ENCODE data around the gene UBE2J1. TPM values are rescaled to one million over a fixed set of nuclear protein-coding genes. Genes with fewer than 3 reads are reported as not detected.

UBE2J1 gene
- total RNA-seq, 1 donor = 83.2 TPM

DNA sequence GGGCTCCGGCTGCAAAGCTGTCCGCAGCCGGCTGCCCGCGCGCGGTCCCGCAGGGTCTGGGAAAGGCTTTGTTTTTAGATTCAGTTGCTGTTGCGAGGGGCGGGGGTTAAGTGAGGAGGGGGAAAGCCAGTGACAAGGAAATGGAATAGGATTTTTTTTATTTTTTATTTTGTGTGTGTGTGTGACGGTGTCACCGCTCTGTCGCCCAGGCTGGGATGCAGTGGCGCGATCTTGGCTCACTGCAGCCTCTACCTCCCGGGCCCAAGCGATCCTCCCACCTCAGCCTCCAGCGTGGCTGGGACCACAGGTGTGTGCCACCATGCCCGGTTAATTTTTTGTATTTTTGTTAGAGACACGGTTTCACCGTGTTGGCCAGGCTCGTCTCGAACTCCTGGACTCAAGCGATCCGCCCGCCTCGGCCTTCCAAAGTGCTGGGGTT lies 615 bp upstream of the UBE2J1 start:
- Histone ChIP-seq H3K27me3 (ENCODE audit: insufficient read depth, low read length) (no peaks in the 10 kb centered on the region), H3K9me3 (ENCODE audit: low read depth, low read length) (no peaks in the 10 kb centered on the region), H3K4me3 (ENCODE audit: low read length) (peak overlapping the region; percentile 86), H3K4me1 (ENCODE audit: insufficient read depth, low read length) (peaks cover 57% of the 10 kb centered on the region)

GRCh38 chr6:89351671-89352277 lies 748 bp downstream of the UBE2J1 start:
- H3K27me3 ChIP-seq (ENCODE audit: insufficient read depth, low read length) = no peaks in the 10 kb centered on the region
- peaks cover 58% of the 10 kb centered on the region for H3K4me1 ChIP-seq (ENCODE audit: insufficient read depth, low read length)
- H3K4me3 ChIP-seq (ENCODE audit: low read length) = peak overlapping the region; percentile 86
- H3K9me3 ChIP-seq (ENCODE audit: low read depth, low read length) = no peaks in the 10 kb centered on the region

- Histone ChIP-seq H3K4me3 (ENCODE audit: low read length) (peak overlapping the region; percentile 86), H3K27me3 (ENCODE audit: insufficient read depth, low read length) (no peaks in the 10 kb centered on the region), H3K9me3 (ENCODE audit: low read depth, low read length) (no peaks in the 10 kb centered on the region), H3K4me1 (ENCODE audit: insufficient read depth, low read length) (peaks cover 59% of the 10 kb centered on the region)
Observed at GRCh38 chr6:89350281-89350966, 2.1 kb downstream of the UBE2J1 start.

DNA sequence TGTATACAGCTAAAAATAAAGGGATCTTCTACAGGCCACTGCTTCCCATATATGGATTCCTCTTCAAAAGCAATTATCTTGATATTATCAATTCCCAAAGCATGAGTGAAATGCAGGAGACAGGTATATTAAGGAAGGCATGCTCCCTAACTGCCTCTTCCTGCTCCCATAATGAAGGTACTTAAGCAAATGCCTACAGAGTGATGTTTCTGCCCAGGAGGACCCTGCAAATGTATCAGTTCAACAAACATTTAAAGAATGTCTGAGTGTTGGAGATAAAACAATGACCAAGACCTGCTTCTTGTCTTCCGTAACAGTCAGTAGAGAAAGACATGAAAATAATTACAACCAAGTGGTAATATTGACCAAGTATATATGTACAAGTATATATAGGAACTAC lies 4.2 kb downstream of the UBE2J1 start:
- Histone ChIP-seq H3K4me1 (ENCODE audit: insufficient read depth, low read length) (peaks cover 58% of the 10 kb centered on the region), H3K9me3 (ENCODE audit: low read depth, low read length) (no peaks in the 10 kb centered on the region), H3K4me3 (ENCODE audit: low read length) (no peak overlapping the region), H3K27me3 (ENCODE audit: insufficient read depth, low read length) (no peaks in the 10 kb centered on the region)

DNA sequence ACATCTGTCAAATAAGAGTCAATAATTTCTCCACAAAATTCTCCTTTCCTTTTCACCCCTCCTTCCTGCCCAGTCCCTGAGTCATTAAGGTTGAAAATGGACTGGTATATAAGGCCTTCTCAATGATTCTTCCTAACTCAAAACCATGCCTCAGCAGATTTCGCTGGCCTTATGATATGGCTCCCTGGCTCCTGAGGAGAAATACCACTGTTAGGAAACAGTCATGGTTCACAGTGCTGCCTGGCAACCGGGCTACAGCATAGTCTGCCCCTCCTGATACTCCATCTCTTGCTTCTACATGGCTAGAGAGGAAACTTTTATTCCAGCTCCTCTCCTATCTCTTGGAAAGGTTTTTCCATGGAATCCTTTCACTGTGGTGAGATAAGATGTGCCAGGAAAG lies 4.7 kb downstream of the UBE2J1 start:
- Histone ChIP-seq H3K27me3 (ENCODE audit: insufficient read depth, low read length) (no peaks in the 10 kb centered on the region), H3K9me3 (ENCODE audit: low read depth, low read length) (no peaks in the 10 kb centered on the region), H3K4me1 (ENCODE audit: insufficient read depth, low read length) (peaks cover 55% of the 10 kb centered on the region), H3K4me3 (ENCODE audit: low read length) (no peak overlapping the region)

DNA sequence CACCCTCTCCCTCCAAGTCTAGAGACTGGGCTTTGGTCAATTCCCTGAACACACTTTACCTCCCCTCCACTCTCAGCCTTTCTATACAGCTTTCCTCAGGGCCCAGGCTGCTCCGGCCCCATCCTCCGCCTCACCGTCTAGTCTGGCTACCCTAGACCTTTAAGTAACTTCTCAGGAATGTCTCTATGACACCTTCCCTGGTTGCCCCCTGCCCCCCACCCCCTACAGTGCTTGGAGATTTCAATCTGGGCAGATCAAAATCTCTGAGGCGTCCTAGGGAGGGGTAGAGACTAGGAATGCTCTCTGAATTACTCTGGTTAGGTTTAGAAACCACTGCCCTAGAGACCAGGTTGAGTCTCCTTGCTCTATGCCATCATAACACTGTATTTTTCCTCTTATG lies 6.1 kb downstream of the UBE2J1 start:
- peaks cover 55% of the 10 kb centered on the region for H3K4me1 ChIP-seq (ENCODE audit: insufficient read depth, low read length)
- no peaks in the 10 kb centered on the region for H3K27me3 ChIP-seq (ENCODE audit: insufficient read depth, low read length)
- no peak overlapping the region for H3K4me3 ChIP-seq (ENCODE audit: low read length)
- no peaks in the 10 kb centered on the region for H3K9me3 ChIP-seq (ENCODE audit: low read depth, low read length)

DNA sequence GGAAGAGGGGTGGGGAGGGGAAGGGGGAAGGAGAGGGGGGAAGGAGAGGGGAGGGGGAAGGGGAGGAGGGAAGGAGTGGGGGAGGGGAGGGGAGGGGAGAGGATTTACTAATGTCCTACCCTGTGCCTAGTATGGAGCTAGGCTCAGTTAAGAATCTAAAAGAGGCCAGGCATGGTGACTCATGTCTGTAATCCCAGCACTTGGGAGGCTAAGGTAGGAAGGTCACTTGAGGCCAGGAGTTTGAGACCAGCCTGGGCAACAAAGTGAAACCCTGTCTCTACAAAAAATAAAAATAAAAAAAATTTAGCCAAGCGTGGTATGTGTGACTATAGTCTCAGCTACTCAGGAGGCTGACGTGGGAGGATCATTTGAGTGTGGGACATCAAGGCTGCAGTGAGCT lies 13.0 kb downstream of the UBE2J1 start:
- Histone ChIP-seq H3K4me1 (ENCODE audit: insufficient read depth, low read length) (peaks cover 1% of the 10 kb centered on the region), H3K27me3 (ENCODE audit: insufficient read depth, low read length) (no peaks in the 10 kb centered on the region), H3K9me3 (ENCODE audit: low read depth, low read length) (no peaks in the 10 kb centered on the region), H3K4me3 (ENCODE audit: low read length) (no peak overlapping the region)

GRCh38 chr6:89335164-89335563 lies 17.4 kb downstream of the UBE2J1 start:
- Histone ChIP-seq H3K4me1 (ENCODE audit: insufficient read depth, low read length) (no peaks in the 10 kb centered on the region), H3K9me3 (ENCODE audit: low read depth, low read length) (no peaks in the 10 kb centered on the region), H3K4me3 (ENCODE audit: low read length) (no peak overlapping the region), H3K27me3 (ENCODE audit: insufficient read depth, low read length) (no peaks in the 10 kb centered on the region)

GRCh38 chr6:89330910-89331309 lies 21.6 kb downstream of the UBE2J1 start:
- Histone ChIP-seq H3K27me3 (ENCODE audit: insufficient read depth, low read length) (no peaks in the 10 kb centered on the region), H3K4me3 (ENCODE audit: low read length) (no peak overlapping the region), H3K9me3 (ENCODE audit: low read depth, low read length) (no peaks in the 10 kb centered on the region), H3K4me1 (ENCODE audit: insufficient read depth, low read length) (no peaks in the 10 kb centered on the region)

GRCh38 chr6:89328976-89329375 lies 23.5 kb downstream of the UBE2J1 start:
- H3K9me3 ChIP-seq (ENCODE audit: low read depth, low read length) = no peaks in the 10 kb centered on the region
- H3K4me1 ChIP-seq (ENCODE audit: insufficient read depth, low read length) = peaks cover 4% of the 10 kb centered on the region
- no peaks in the 10 kb centered on the region for H3K27me3 ChIP-seq (ENCODE audit: insufficient read depth, low read length)
- no peak overlapping the region for H3K4me3 ChIP-seq (ENCODE audit: low read length)

- Histone ChIP-seq H3K9me3 (ENCODE audit: low read depth, low read length) (no peaks in the 10 kb centered on the region), H3K4me3 (ENCODE audit: low read length) (no peak overlapping the region), H3K27me3 (ENCODE audit: insufficient read depth, low read length) (no peaks in the 10 kb centered on the region), H3K4me1 (ENCODE audit: insufficient read depth, low read length) (peaks cover 38% of the 10 kb centered on the region)
Observed at GRCh38 chr6:89324304-89324703, 28.2 kb downstream of the UBE2J1 start.

DNA sequence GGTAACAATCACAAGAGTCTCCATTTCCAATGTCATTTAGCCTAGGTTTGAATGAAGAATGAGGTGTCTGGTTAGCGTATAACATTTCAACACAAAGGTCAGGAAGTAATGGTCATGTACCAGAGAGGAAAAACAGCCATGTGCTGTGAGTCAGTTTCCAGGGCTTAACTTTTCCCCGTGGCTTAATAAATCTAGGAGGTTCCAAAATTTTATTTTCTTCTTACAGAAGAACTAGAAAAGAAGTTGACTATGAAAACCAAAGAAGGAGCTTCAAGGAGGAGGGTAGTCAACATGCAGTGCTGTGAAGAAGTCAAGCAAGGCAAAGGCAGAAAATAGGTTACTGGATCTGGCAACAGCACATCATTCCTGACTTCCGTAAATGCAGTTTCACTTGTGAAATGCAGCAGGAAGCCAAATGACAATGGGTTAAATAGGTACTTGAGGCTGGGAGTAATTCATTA lies 29.0 kb downstream of the UBE2J1 start:
- peaks cover 38% of the 10 kb centered on the region for H3K4me1 ChIP-seq (ENCODE audit: insufficient read depth, low read length)
- H3K27me3 ChIP-seq (ENCODE audit: insufficient read depth, low read length) = no peaks in the 10 kb centered on the region
- no peak overlapping the region for H3K4me3 ChIP-seq (ENCODE audit: low read length)
- no peaks in the 10 kb centered on the region for H3K9me3 ChIP-seq (ENCODE audit: low read depth, low read length)

DNA sequence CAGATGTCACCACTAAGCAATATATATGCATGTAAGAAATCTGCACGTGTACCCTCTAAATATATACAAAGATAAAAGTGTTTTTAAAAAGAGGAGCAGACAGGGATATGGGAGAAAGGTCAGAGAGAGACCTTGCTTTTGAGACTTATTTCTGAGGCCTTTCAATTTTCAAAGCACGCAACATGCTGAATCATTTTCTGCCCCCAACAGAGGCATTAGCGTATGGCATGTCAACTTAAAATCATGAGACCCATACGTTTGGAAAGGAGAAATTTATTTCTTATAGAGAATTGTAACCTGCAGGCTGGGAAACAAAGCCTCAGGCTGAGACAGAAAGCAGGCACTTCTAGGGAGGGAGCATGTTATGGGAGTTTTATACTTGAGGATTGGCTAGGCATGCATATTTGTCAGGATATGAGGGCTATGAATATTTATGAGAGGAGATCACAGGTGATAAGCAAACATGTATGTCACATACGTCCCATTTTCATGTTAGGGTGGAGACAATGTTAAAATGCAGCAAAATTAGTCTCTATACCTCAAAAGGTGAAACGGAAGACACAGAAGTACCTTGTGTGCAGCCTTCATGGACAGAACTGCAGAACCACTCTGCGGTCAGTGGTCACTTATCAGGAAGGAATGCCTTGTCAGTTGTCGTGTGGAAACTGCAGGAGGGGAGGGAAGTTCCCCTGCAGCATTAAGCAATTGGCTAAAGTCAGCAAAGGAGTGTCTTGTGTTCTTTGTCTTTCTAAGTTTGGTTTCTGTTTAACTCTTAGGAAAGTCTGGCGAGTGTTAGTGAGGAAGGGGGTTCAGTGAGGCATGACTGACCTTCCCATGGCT lies 31.2 kb downstream of the UBE2J1 start:
- Histone ChIP-seq H3K4me3 (ENCODE audit: low read length) (no peak overlapping the region), H3K27me3 (ENCODE audit: insufficient read depth, low read length) (no peaks in the 10 kb centered on the region), H3K4me1 (ENCODE audit: insufficient read depth, low read length) (peaks cover 38% of the 10 kb centered on the region), H3K9me3 (ENCODE audit: low read depth, low read length) (no peaks in the 10 kb centered on the region)

DNA sequence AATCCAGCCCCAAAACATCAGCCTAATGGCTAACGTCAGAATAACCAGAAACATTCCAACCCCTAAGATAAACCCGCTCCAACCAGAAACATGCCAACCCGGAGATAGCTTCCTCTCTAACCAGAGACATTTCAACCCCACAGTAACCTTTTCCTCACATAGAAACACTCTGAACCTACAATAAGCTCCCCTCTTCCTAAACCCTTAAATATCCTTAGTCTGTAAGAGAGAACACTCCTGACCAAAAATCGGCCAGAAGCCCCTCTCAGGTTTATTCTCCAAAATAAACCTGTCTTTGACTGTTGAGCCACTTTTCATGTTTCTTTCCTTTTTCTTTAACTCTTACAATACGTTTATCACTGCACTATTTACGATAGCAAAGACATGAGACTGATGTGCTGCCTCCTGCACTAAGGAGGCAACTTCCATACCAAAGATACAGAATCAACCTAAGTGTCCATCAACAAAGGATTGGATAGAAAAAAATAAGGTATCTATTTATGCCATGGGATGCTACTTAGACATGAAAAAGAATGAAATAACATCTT lies 32.4 kb downstream of the UBE2J1 start:
- Histone ChIP-seq H3K4me3 (ENCODE audit: low read length) (no peak overlapping the region), H3K4me1 (ENCODE audit: insufficient read depth, low read length) (peaks cover 38% of the 10 kb centered on the region), H3K27me3 (ENCODE audit: insufficient read depth, low read length) (no peaks in the 10 kb centered on the region), H3K9me3 (ENCODE audit: low read depth, low read length) (no peaks in the 10 kb centered on the region)

DNA sequence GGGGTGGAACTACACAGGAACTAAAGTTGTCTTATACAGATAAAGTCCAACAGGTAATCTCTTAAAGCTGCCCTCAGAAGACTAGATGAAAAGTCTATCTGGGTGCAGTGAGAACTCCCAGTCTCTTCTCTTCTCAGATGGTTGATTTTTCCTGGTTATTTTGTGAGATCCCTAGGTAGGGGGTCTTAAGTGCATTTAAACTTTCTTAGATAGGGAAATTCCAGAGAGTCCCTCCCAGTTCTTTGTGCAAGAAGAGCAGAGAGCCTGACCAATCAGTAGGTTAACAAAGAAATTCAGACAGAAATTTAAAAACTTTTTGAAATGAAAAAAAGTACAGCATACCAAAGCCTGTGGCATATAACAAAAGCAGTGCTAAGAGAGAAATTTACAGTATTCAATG lies 35.5 kb downstream of the UBE2J1 start:
- H3K4me3 ChIP-seq (ENCODE audit: low read length) = no peak overlapping the region
- peaks cover 23% of the 10 kb centered on the region for H3K4me1 ChIP-seq (ENCODE audit: insufficient read depth, low read length)
- H3K9me3 ChIP-seq (ENCODE audit: low read depth, low read length) = no peaks in the 10 kb centered on the region
- H3K27me3 ChIP-seq (ENCODE audit: insufficient read depth, low read length) = no peaks in the 10 kb centered on the region

All from mononuclear cell (primary cell).